ENCODE results near the gene FAIM2. TPM values are rescaled to one million over a fixed set of nuclear protein-coding genes. Genes with fewer than 3 reads are reported as not detected.
A peak's percentile ranks its signal among the peaks of the same experiment; 100 is the strongest.

FAIM2 gene
- total and polyA plus RNA-seq, 2 experiments from 2014 or later = 0.61 to 2.0 TPM

- Histone ChIP-seq H3K4me3 (no peak overlapping the region), H2AFZ (no peak overlapping the region), H3K79me2 (replicated peaks; ENCODE audit: insufficient read depth) (no peaks in the 10 kb centered on the region), H3K9me2 (ENCODE audit: insufficient read depth) (0 out of 2 replicates have a peak, but pooled peaks cover 3% of the 10 kb centered on the region), H3K4me1 (ENCODE audit: insufficient read depth) (no peaks in the 10 kb centered on the region), H3K27ac (ENCODE audit: low read depth) (no peak overlapping the region), H3F3A (replicated peaks; ENCODE audit: low read depth) (no peaks in the 10 kb centered on the region), H3K27me3 (ENCODE audit: insufficient read depth) (no peaks in the 10 kb centered on the region), H4K20me1 (replicated peaks; ENCODE audit: insufficient read depth) (no peaks in the 10 kb centered on the region), H3K4me2 (no peak overlapping the region), H3K36me3 (ENCODE audit: insufficient read depth) (no peaks in the 10 kb centered on the region)
- H3K27ac Mint-ChIP-seq = no peak overlapping the region
- no peaks in the 10 kb centered on the region for H3K9me3 Mint-ChIP-seq
- H3K27me3 Mint-ChIP-seq (ENCODE audit: insufficient read depth, low read depth, poor library complexity) = peaks cover 6% of the 10 kb centered on the region
- DNase-seq (ENCODE audit: low spot score) = no peak
- no peaks in the 10 kb centered on the region for H3K36me3 Mint-ChIP-seq (ENCODE audit: low read depth)
- ATAC-seq = no peak
- no peak overlapping the region for H3K4me3 Mint-ChIP-seq
- peaks cover 17% of the 10 kb centered on the region for H3K4me1 Mint-ChIP-seq
- TF ChIP-seq ZNF462 (CRISPR knock-in tag; IDR thresholded peaks at IDR 0.05) = no peak
- TF ChIP-seq ZNF331 (CRISPR knock-in tag; IDR thresholded peaks at IDR 0.05; ENCODE audit: low read depth) = no peak
- TF ChIP-seq EZH2 (IDR thresholded peaks at IDR 0.05; ENCODE audit: low read depth, unreplicated experiment) = no peak
- no peak for TF ChIP-seq CREB1 (CRISPR knock-in tag; IDR thresholded peaks at IDR 0.05; ENCODE audit: low read depth)
Measured at GRCh38 chr12:49939307-49939706, 35.6 kb upstream of the FAIM2 start.

GRCh38 chr12:49937639-49938300, 34.1 kb upstream of the FAIM2 start:
- H3K9me2 ChIP-seq (ENCODE audit: insufficient read depth) = 0 out of 2 replicates have a peak, but pooled peaks cover 3% of the 10 kb centered on the region
- 0 out of 2 replicates have a peak overlapping the region, but pooled peaks have one; percentile 43 for H2AFZ ChIP-seq
- peaks cover 1% of the 10 kb centered on the region for H3K27me3 Mint-ChIP-seq (ENCODE audit: insufficient read depth, low read depth, poor library complexity)
- H3F3A ChIP-seq (replicated peaks; ENCODE audit: low read depth) = no peaks in the 10 kb centered on the region
- H3K4me1 Mint-ChIP-seq = peaks cover 17% of the 10 kb centered on the region
- no peaks in the 10 kb centered on the region for H4K20me1 ChIP-seq (replicated peaks; ENCODE audit: insufficient read depth)
- no peaks in the 10 kb centered on the region for H3K27me3 ChIP-seq (ENCODE audit: insufficient read depth)
- H3K4me3 Mint-ChIP-seq = no peak overlapping the region
- H3K36me3 ChIP-seq (ENCODE audit: insufficient read depth) = no peaks in the 10 kb centered on the region
- 0 out of 2 replicates have a peak, but pooled peaks cover 3% of the 10 kb centered on the region for H3K4me1 ChIP-seq (ENCODE audit: insufficient read depth)
- H3K27ac ChIP-seq (ENCODE audit: low read depth) = no peak overlapping the region
- H3K79me2 ChIP-seq (replicated peaks; ENCODE audit: insufficient read depth) = no peaks in the 10 kb centered on the region
- no peak overlapping the region for H3K27ac Mint-ChIP-seq
- H3K36me3 Mint-ChIP-seq (ENCODE audit: low read depth) = no peaks in the 10 kb centered on the region
- no peak overlapping the region for H3K4me2 ChIP-seq
- DNase-seq (ENCODE audit: low spot score) = no peak
- no peak; the same call in 2 of the 3 replicates for ATAC-seq
- H3K9me3 Mint-ChIP-seq = no peaks in the 10 kb centered on the region
- no peak overlapping the region for H3K4me3 ChIP-seq
- TF ChIP-seq NANOG (IDR thresholded peaks at IDR 0.05; ENCODE audit: borderline replicate concordance) (no peak), ZNF462 (CRISPR knock-in tag; IDR thresholded peaks at IDR 0.05) (no peak)

Measured in GM23338 (cell line).